ENCODE data around the gene EDA.

DNA sequence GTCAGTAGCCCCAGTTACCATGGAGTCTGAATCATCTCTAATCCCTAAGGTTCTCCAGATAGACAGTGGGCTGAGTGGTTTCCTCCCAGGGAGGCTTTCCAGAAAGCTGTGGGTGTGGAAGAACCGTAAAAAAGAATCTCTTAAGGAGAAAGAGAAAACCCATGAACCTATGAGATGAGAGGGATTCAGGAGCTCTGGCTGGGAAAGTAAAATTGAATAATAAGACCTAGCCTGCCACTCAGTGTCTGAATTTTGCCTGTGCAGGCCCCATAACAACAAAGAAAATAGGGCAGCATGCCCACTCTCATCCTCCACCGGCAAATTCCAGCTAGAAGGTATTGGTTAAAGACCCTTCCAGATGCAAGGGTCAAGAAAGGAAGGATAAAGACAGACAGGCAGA lies 416.9 kb downstream of the EDA start:
- TF ChIP-seq, protein P1, sequence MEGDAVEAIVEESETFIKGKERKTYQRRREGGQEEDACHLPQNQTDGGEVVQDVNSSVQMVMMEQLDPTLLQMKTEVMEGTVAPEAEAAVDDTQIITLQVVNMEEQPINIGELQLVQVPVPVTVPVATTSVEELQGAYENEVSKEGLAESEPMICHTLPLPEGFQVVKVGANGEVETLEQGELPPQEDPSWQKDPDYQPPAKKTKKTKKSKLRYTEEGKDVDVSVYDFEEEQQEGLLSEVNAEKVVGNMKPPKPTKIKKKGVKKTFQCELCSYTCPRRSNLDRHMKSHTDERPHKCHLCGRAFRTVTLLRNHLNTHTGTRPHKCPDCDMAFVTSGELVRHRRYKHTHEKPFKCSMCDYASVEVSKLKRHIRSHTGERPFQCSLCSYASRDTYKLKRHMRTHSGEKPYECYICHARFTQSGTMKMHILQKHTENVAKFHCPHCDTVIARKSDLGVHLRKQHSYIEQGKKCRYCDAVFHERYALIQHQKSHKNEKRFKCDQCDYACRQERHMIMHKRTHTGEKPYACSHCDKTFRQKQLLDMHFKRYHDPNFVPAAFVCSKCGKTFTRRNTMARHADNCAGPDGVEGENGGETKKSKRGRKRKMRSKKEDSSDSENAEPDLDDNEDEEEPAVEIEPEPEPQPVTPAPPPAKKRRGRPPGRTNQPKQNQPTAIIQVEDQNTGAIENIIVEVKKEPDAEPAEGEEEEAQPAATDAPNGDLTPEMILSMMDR (conservative IDR thresholded peaks at IDR 0.05; ENCODE audit: low read depth, low read length), result no peak
- TF ChIP-seq EZH2 (IDR thresholded peaks at IDR 0.05; ENCODE audit: low read length, unreplicated experiment), result no peak

Measured in PC-3 (cell line).